ENCODE data around the gene STXBP1. TPM values are rescaled to one million over a fixed set of nuclear protein-coding genes. Genes with fewer than 3 reads are reported as not detected.
A peak's percentile ranks its signal among the peaks of the same experiment; 100 is the strongest.

STXBP1 gene
- total RNA-seq, 4 donors from 2014 or later: 4.7 to 36.1 (median 12.2) TPM

GRCh38 chr9:127603226-127603625, 8.9 kb upstream of the STXBP1 start:
- H3K4me1 ChIP-seq: peaks cover 0 to 24% (median 3%) of the 10 kb centered on the region in 3 donors
- TF ChIP-seq POLR2A (IDR thresholded peaks at IDR 0.05): no peak
- TF ChIP-seq CTCF (IDR thresholded peaks at IDR 0.05): no peak
- WGBS, 2 donors: 78 to 82% methylated on average over 3 of the region's 3 CpGs
- H3K36me3 ChIP-seq: no peaks in the 10 kb centered on the region
- intact Hi-C loops (cut with DNase I): no loop called here
- no peak for DNase-seq
- H3K4me3 ChIP-seq: no peak overlapping the region
- H3K27ac ChIP-seq: no peak overlapping the region
- peaks cover 0 to 11% (median 2%) of the 10 kb centered on the region in 4 donors for H3K27me3 ChIP-seq
- H3K9me3 ChIP-seq: no peaks in the 10 kb centered on the region

DNA sequence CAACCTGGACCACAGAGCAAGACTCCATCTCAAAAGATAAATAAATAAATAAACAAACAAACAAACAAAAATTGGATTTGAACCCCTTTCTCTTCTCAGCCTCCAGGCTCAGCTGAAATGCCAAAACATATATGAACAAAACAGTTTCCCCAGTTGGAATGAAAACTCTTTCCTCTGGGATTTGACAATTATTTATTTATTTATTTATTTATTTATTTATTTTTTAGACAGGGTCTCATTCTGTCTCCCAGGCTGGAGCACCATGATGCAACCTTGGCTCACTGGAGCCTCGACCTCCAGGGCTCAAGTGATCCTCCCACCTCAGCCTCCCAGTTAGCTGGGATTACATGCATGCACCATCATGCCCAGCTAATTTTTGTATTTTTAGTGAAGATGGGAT, 6.0 kb upstream of the STXBP1 start:
- no peak for DNase-seq
- intact Hi-C loops (cut with DNase I): loop anchor here (5.0 kb wide), 1 partner anchor 116 kb away; no protein-coding TSS in a partner anchor
- H3K9me3 ChIP-seq: no peaks in the 10 kb centered on the region
- TF ChIP-seq POLR2A (IDR thresholded peaks at IDR 0.05) (no peak), CTCF (IDR thresholded peaks at IDR 0.05) (no peak)
- no peak overlapping the region for H3K4me3 ChIP-seq
- 50 to 75% methylated on average over 1 of the region's 1 CpG for WGBS, 2 donors
- no peaks in the 10 kb centered on the region for H3K36me3 ChIP-seq
- H3K27ac ChIP-seq: no peak overlapping the region
- H3K4me1 ChIP-seq: peaks cover 6 to 21% (median 8%) of the 10 kb centered on the region in 3 donors
- peaks cover 0 to 37% (median 2%) of the 10 kb centered on the region in 4 donors for H3K27me3 ChIP-seq

DNA sequence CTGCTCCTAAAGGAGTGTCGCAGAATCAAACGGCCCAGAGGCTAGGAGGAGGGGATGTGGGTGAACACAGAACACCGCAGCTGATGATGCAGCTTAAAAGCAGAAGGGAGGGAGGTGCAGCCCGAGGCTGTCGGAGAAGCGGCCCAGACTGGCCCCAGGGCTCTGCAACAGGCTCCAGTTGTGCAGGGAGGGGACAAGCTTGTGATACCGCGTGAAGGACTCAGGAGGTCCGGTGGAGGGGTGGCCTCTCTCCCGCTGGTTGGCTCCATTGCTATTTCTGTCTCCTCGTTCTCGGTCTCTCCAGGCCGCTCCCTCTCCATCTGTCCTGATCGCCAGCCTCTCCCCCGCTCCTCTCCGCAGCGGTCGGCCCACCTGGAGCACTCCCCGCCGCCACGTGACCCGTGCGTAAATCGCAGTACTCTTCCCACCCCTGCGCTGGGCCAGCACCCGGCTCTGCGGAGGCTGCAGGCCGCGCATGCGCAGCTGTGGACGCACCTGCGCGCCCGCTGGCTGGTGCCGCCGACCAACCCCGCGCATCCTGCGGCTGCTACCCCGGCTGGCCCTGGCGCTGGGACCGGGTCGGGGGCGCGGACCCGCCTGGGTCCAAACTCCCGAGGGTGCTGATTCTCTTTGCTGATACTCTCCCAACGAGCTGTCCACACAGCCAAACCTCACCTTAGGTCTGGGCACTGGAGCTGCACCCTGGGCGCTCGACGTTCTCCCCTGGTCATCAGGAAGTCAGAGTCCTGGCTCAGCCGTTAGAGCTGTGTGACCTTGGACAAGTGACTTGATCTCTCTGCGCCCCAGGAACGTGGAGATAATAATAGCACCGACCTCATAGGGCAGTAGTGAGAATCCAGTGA, 3.7 kb upstream of the STXBP1 start:
- no peak for DNase-seq
- H3K27ac ChIP-seq: peak overlapping the region in 1 of 4 donors; percentile 42

GRCh38 chr9:127611603-127611898, 526 bp upstream of the STXBP1 start:
- Histone ChIP-seq H3K4me3 (peak overlapping the region; percentile 66 to 94 (median 84)), H3K27ac (peak overlapping the region; percentile 67 to 96 (median 88)), H3K27me3 (peaks cover 0 to 38% (median under 1%) of the 10 kb centered on the region in 4 donors), H3K4me1 (peaks cover 12 to 53% (median 12%) of the 10 kb centered on the region in 3 donors), H3K9me3 (no peaks in the 10 kb centered on the region), H3K36me3 (no peaks in the 10 kb centered on the region)
- TF ChIP-seq CTCF (IDR thresholded peaks at IDR 0.05): no peak
- no peak for TF ChIP-seq POLR2A (IDR thresholded peaks at IDR 0.05)
- intact Hi-C loops (cut with DNase I): no loop called here
- no peak for DNase-seq
- 2 to 5% methylated on average over 11 of the region's 11 CpGs for WGBS, 2 donors

More for the DNA sequence above, 3.7 kb upstream of the STXBP1 start:
- peaks cover 0 to 40% (median 2%) of the 10 kb centered on the region in 4 donors for H3K27me3 ChIP-seq
- H3K4me1 ChIP-seq: peaks cover 11 to 39% (median 12%) of the 10 kb centered on the region in 3 donors
- intact Hi-C loops (cut with DNase I): loop anchor here (5.0 kb wide), 1 partner anchor 114 kb away; no protein-coding TSS in a partner anchor
- WGBS, 2 donors: 3% methylated on average over 22 to 27 of the region's 55 CpGs
- peak overlapping the region; percentile 17 to 62 (median 36) for H3K4me3 ChIP-seq
- H3K36me3 ChIP-seq: no peaks in the 10 kb centered on the region
- TF ChIP-seq POLR2A (IDR thresholded peaks at IDR 0.05): no peak
- no peak for TF ChIP-seq CTCF (IDR thresholded peaks at IDR 0.05)
- no peaks in the 10 kb centered on the region for H3K9me3 ChIP-seq

DNA sequence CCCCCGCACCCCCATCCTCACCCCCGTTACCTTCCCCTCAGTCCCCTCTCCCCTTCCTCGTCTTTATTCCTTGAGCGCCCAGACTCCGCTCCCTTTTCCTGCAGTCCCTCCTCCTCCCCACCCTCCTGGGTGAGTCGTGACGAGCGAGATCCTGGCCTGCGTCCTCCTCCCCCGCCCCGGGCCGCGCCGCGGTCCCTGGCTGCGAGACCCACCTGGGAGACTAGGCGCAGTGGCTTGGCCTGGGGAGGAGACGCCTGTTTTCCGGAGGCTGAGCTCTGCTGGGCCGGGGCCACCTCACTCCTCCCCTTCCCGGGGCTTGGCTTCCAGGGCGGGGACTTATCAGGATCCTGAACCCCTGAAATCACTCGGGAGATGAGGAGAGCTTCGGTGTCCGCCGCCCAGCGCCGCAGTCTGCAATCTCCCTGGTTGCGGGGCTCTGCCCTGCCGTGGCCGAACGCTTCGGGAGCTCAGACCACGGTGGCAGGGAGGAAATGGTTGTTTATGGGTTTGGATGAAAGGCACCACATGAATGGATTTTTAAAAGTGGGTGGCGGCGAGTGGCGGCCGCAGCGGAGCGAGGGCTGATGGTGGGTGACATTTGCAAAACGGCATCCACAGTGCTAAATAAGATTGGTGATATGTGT, 984 bp downstream of the STXBP1 start:
- peak overlapping the region; percentile 66 to 94 (median 84) for H3K4me3 ChIP-seq

More for the DNA sequence above, 984 bp downstream of the STXBP1 start:
- WGBS, 2 donors: 0 to 1% methylated on average over 16 to 19 of the region's 41 CpGs
- Histone ChIP-seq H3K36me3 (no peaks in the 10 kb centered on the region), H3K4me1 (peaks cover 12 to 42% (median 12%) of the 10 kb centered on the region in 3 donors), H3K27me3 (peaks cover 0 to 31% (median 0%) of the 10 kb centered on the region in 4 donors), H3K27ac (peak overlapping the region; percentile 81 to 96 (median 88)), H3K9me3 (no peaks in the 10 kb centered on the region)
- intact Hi-C loops (cut with DNase I): no loop called here
- TF ChIP-seq POLR2A (IDR thresholded peaks at IDR 0.05) (peak in 2 of 4 donors; percentile 45 to 52), CTCF (IDR thresholded peaks at IDR 0.05) (no peak)
- DNase-seq: no peak

All from esophagus squamous epithelium (tissue), 5 donors.